HG02571 (cell line): Measurements from ENCODE around the gene DENND1B.
"Not testable (repeated sequence)": the region's sequence is repeated elsewhere in the genome, so short reads cannot be mapped to it uniquely, and the experiment has no call there.

ENCODE experiments used
- ATAC-seq: cut with Tn5 transposase; IDR thresholded peaks from one replicate; pipeline ENCODE4 v1.9.1; 2021; ENCODE audit warnings: mild to moderate bottlenecking, moderate library complexity; ENCODE audit not compliant: unreplicated experiment

DENND1B gene

GRCh38 chr1:197750366-197750765, 24.9 kb downstream of the DENND1B start:
- ATAC-seq = no peak

- no peak for ATAC-seq
Measured at GRCh38 chr1:197745911-197746310, 29.4 kb downstream of the DENND1B start.

GRCh38 chr1:197744979-197745378, 30.3 kb downstream of the DENND1B start:
- ATAC-seq = no peak

GRCh38 chr1:197743578-197743977, 31.7 kb downstream of the DENND1B start:
- no peak for ATAC-seq

GRCh38 chr1:197740992-197741391, 34.3 kb downstream of the DENND1B start:
- no peak for ATAC-seq

- no peak for ATAC-seq
Measured at GRCh38 chr1:197738927-197739326, 36.4 kb downstream of the DENND1B start.

GRCh38 chr1:197737916-197738315, 37.4 kb downstream of the DENND1B start:
- ATAC-seq = no peak

GRCh38 chr1:197736685-197737084, 38.6 kb downstream of the DENND1B start:
- ATAC-seq = no peak

- ATAC-seq = no peak
Measured at GRCh38 chr1:197735461-197735860, 39.8 kb downstream of the DENND1B start.

GRCh38 chr1:197733324-197733723, 42.0 kb downstream of the DENND1B start:
- no peak for ATAC-seq

- no peak for ATAC-seq
Measured at GRCh38 chr1:197732187-197732586, 43.1 kb downstream of the DENND1B start.

- ATAC-seq = no peak
Measured at GRCh38 chr1:197731449-197731848, 43.8 kb downstream of the DENND1B start.

GRCh38 chr1:197725976-197726375, 49.3 kb downstream of the DENND1B start:
- ATAC-seq = no peak

- ATAC-seq = no peak
Measured at GRCh38 chr1:197725044-197725443, 50.2 kb downstream of the DENND1B start.

GRCh38 chr1:197715806-197716205, 59.5 kb downstream of the DENND1B start:
- no peak for ATAC-seq

GRCh38 chr1:197706601-197707000, 68.7 kb downstream of the DENND1B start:
- no peak for ATAC-seq

- no peak for ATAC-seq
Measured at GRCh38 chr1:197705941-197706340, 69.3 kb downstream of the DENND1B start.

GRCh38 chr1:197700688-197701087, 74.6 kb downstream of the DENND1B start:
- not testable (repeated sequence) for ATAC-seq

GRCh38 chr1:197696372-197696771, 78.9 kb downstream of the DENND1B start:
- ATAC-seq = no peak

GRCh38 chr1:197695961-197696360, 79.3 kb downstream of the DENND1B start:
- ATAC-seq = no peak

GRCh38 chr1:197692965-197693364, 82.3 kb downstream of the DENND1B start:
- no peak for ATAC-seq

GRCh38 chr1:197691816-197692215, 83.5 kb downstream of the DENND1B start:
- no peak for ATAC-seq

- ATAC-seq = no peak
Measured at GRCh38 chr1:197690074-197690473, 85.2 kb downstream of the DENND1B start.

GRCh38 chr1:197688233-197688632, 87.0 kb downstream of the DENND1B start:
- ATAC-seq = no peak
